ENCODE results near the gene ZNF518A. TPM values are rescaled to one million over a fixed set of nuclear protein-coding genes. Genes with fewer than 3 reads are reported as not detected.

Gene ZNF518A
- total RNA-seq, 1 experiment from 2014 or later: 13.7 TPM

- Histone ChIP-seq H3K27me3 (replicated peaks; ENCODE audit: insufficient read depth, low read depth, low read length, poor library complexity) (peaks cover 2% of the 10 kb centered on the region), H3K4me3 (ENCODE audit: low read depth, low read length, poor library complexity, severe bottlenecking) (no peak overlapping the region), H3K27ac (ENCODE audit: low read depth, low read length, poor library complexity, severe bottlenecking) (no peak overlapping the region), H3K9me3 (ENCODE audit: low read depth, low read length, poor library complexity, severe bottlenecking) (no peaks in the 10 kb centered on the region), H3K4me1 (ENCODE audit: insufficient read depth, low read length, poor library complexity, severe bottlenecking) (no peaks in the 10 kb centered on the region), H3K36me3 (ENCODE audit: insufficient read depth, low read length, poor library complexity, severe bottlenecking) (no peaks in the 10 kb centered on the region)
- intact Hi-C loops (cut with micrococcal nuclease; ENCODE audit: unreplicated experiment): no loop called here
- DNase-seq (ENCODE audit: low spot score): no peak
- POLR2A ChIA-PET (ENCODE audit: low non-redundant PET): no interaction called here
- TF ChIP-seq EZH2 (IDR thresholded peaks at IDR 0.05; ENCODE audit: borderline replicate concordance, low read depth, low read length, poor library complexity, severe bottlenecking): no peak
- TF ChIP-seq, protein P1, sequence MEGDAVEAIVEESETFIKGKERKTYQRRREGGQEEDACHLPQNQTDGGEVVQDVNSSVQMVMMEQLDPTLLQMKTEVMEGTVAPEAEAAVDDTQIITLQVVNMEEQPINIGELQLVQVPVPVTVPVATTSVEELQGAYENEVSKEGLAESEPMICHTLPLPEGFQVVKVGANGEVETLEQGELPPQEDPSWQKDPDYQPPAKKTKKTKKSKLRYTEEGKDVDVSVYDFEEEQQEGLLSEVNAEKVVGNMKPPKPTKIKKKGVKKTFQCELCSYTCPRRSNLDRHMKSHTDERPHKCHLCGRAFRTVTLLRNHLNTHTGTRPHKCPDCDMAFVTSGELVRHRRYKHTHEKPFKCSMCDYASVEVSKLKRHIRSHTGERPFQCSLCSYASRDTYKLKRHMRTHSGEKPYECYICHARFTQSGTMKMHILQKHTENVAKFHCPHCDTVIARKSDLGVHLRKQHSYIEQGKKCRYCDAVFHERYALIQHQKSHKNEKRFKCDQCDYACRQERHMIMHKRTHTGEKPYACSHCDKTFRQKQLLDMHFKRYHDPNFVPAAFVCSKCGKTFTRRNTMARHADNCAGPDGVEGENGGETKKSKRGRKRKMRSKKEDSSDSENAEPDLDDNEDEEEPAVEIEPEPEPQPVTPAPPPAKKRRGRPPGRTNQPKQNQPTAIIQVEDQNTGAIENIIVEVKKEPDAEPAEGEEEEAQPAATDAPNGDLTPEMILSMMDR (conservative IDR thresholded peaks at IDR 0.05; ENCODE audit: low read depth, low read length): no peak
- BruUV-seq (replicated peaks): no TSS peak
- CTCF ChIA-PET: no interaction called here
These were observed 81.7 kb downstream of the ZNF518A start for GRCh38 chr10:96211764-96212163.

- H3K9me3 ChIP-seq (ENCODE audit: low read depth, low read length, poor library complexity, severe bottlenecking): no peaks in the 10 kb centered on the region
- no TSS peak for BruUV-seq (replicated peaks)
- no peak overlapping the region for H3K4me3 ChIP-seq (ENCODE audit: low read depth, low read length, poor library complexity, severe bottlenecking)
- no peaks in the 10 kb centered on the region for H3K36me3 ChIP-seq (ENCODE audit: insufficient read depth, low read length, poor library complexity, severe bottlenecking)
- intact Hi-C loops (cut with micrococcal nuclease; ENCODE audit: unreplicated experiment): no loop called here
- H3K4me1 ChIP-seq (ENCODE audit: insufficient read depth, low read length, poor library complexity, severe bottlenecking): no peaks in the 10 kb centered on the region
- no peak for TF ChIP-seq EZH2 (IDR thresholded peaks at IDR 0.05; ENCODE audit: borderline replicate concordance, low read depth, low read length, poor library complexity, severe bottlenecking)
- TF ChIP-seq, protein P1 (conservative IDR thresholded peaks at IDR 0.05; ENCODE audit: low read depth, low read length): no peak
- no peak for DNase-seq (ENCODE audit: low spot score)
- CTCF ChIA-PET: no interaction called here
- no peak overlapping the region for H3K27ac ChIP-seq (ENCODE audit: low read depth, low read length, poor library complexity, severe bottlenecking)
- H3K27me3 ChIP-seq (replicated peaks; ENCODE audit: insufficient read depth, low read depth, low read length, poor library complexity): no peaks in the 10 kb centered on the region
- POLR2A ChIA-PET (ENCODE audit: low non-redundant PET): no interaction called here
These were observed 82.8 kb downstream of the ZNF518A start for GRCh38 chr10:96212911-96213310.

Other genes starting within 250 kb of the ZNF518A start
- not detected in 2 replicates for gene CC2D2B, start 222.3 kb upstream of the ZNF518A start, total RNA-seq (2021)
- gene CCNJ, start 86.7 kb upstream of the ZNF518A start, total RNA-seq (2021): 22.0 and 25.6 TPM in 2 replicates
- not detected in 2 replicates for gene BLNK, start 141.3 kb downstream of the ZNF518A start, total RNA-seq (2021)
- gene DNTT, start 174.1 kb downstream of the ZNF518A start, total RNA-seq (2021): not detected in 2 replicates
- gene OPALIN, start 228.7 kb downstream of the ZNF518A start, total RNA-seq (2021): not detected in 2 replicates